K562 treated with DMSO at 1 percent for 24 hours (cell line): ENCODE results near the gene SHISA8. TPM values are rescaled to one million over a fixed set of nuclear protein-coding genes. Genes with fewer than 3 reads are reported as not detected.

Experiments used
- total RNA-seq: library from RNA; unstranded; fragments of 300-600 nt; gene quantifications from 2 replicates; pipeline ENCODE4 v1.2.3, GENCODE V29; 2022; ENCODE audit warnings: low read depth; ENCODE audit not compliant: insufficient read depth

Gene SHISA8
- total RNA-seq: 2.4 and 4.3 TPM in 2 replicates

DNA sequence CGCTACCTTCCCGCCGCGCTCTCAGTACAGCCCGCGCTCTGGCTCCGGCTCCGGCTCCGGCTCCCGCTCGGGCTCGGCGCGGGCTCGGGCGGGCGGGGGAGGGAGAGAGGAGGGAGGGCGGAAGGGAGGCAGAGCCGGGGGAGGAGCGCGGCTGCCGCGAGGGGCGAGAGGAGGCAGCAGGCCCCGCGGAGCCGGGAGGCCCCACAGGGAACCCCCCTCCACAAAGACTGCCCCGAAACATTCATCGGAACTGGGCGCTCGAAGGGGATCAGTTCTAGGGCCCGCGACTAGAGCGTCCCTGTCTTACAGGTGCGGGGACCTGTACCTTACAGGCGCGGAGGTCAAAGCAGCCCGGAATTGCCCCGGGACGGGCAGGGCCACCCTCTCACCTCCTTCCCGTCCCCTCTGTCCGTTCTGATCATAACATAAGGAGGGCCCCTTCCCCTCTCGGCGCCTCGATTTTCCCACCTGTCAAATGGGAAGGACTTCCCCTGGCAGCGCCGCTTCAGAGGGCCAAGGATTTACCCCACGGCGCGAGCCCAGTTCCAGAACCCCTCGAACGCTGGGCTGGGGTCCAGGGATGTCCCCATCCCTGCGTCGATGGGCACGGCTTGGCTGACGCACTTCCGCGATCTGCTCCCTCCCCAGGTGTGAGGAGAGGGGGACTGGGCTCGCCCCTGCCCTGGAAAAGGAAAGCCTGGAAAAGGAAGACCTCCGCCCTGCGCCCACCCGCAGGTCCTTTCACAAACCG is at the start of gene SHISA8:
Gene SHISA8, minus strand, starts transcription at position 40 of the 751 bp plus-strand sequence. CDS start 407 bp downstream, outside the sequence.

DNA sequence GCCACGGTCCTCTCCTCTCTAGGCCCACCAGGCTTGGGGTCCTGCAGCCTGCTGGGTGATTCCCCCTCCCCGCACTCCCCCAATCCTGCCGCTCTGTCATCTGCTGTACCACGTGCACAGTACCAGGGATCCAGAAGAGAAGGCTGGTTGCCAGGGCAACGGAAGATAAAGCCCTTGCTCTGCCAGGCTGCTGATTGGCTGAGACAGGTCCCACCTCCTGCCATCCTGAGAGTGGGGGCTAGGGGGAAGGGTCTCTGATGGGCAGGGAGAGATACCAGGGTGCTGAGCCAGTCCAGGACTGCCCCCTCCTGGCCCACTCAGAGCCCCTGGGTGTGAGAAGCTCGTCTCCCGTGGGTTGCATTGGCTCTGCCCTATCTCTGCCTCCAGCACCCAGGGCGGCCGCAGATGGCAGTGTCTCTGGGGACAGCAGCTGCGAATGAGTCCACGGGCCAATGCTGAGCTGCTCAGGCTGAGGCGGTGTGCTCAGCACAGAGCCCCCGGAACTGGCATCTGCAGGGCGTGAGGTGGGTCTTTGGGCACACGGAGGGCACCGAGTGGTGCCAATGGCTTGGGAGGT is 37.1 kb upstream of the SHISA8 start, which contains the start of gene SMIM45:
Gene SMIM45, plus strand, starts transcription at position 253 of the 577 bp plus-strand sequence.

DNA sequence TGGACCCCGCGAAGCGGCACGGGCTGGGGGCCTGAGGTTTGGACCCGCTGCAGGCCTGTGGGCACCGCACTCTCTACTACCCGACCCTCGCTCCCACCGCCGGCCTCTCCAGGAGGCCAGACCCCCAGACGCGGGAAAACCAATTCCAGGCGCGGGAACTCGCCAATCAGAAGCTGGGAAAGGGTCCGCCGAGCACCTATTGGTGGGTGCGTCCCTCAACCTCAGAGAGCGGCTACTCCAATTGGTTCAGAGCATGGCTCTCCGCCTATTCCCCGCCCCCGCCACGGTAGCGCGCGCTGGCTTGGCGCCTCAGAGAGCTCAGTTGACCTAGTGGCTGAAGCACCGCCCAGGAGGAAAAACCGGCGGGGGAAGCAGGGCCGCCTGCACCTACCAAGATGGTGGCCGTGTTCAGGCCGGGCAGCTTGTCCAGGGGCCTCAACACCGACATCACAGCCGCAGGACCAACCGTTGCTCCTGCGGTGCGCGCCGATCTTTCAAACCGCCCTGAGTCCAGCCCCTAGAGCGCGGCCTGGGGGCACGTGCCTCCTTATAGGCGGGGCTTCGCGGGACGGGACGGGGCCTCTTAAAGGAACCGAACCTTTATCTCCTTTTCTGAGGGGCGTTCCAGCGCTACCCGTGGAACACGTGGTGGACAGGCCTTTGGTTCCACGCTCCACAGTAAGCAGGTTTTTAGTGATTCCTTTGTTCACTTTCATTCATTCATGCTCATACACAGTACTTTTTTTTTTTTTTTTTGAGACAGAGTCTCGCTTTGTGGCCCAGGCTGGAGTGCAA is 32.0 kb upstream of the SHISA8 start, which contains the start of gene CENPM:
Gene CENPM, minus strand, starts transcription at position 524 of the 795 bp plus-strand sequence. Its CDS starts 76 bp downstream, at position 448.

Other genes with a start within 250 kb of the SHISA8 start
- gene SNU13, start 226.2 kb downstream of the SHISA8 start, total RNA-seq: 92.7 and 97.7 TPM in 2 replicates
- 0.69 and 1.7 TPM in 2 replicates for gene MEI1, start 215.6 kb downstream of the SHISA8 start, total RNA-seq
- gene CCDC134, start 114.4 kb downstream of the SHISA8 start, total RNA-seq: 4.5 and 4.9 TPM in 2 replicates
- 90.3 and 94.2 TPM in 2 replicates for gene SREBF2, start 82.0 kb downstream of the SHISA8 start, total RNA-seq
- 0.81 and 0.93 TPM in 2 replicates for gene TNFRSF13C, start 11.7 kb upstream of the SHISA8 start, total RNA-seq
- gene CENPM, start 32.1 kb upstream of the SHISA8 start, total RNA-seq: 49.0 and 50.7 TPM in 2 replicates
- 0.10 TPM in 1 of 2 replicates, not detected in the other for gene SEPTIN3, start 54.4 kb upstream of the SHISA8 start, total RNA-seq
- gene WBP2NL, start 83.7 kb upstream of the SHISA8 start, total RNA-seq: not detected in 2 replicates
- 41.7 and 49.3 TPM in 2 replicates for gene NAGA, start 155.7 kb upstream of the SHISA8 start, total RNA-seq
- 0.24 TPM in 1 of 2 replicates, not detected in the other for gene PHETA2, start 159.2 kb upstream of the SHISA8 start, total RNA-seq
- gene SMDT1, start 164.6 kb upstream of the SHISA8 start, total RNA-seq: 55.2 and 74.5 TPM in 2 replicates
- gene NDUFA6, start 175.7 kb upstream of the SHISA8 start, total RNA-seq: 57.2 and 67.3 TPM in 2 replicates
- 0.28 and 0.87 TPM in 2 replicates for gene CYP2D6, start 215.7 kb upstream of the SHISA8 start, total RNA-seq